ENCODE results near the gene CD79A. TPM values are rescaled to one million over a fixed set of nuclear protein-coding genes. Genes with fewer than 3 reads are reported as not detected.

The CD79A gene
- total RNA-seq, 1 donor from 2014 or later, result 1.0 TPM

DNA sequence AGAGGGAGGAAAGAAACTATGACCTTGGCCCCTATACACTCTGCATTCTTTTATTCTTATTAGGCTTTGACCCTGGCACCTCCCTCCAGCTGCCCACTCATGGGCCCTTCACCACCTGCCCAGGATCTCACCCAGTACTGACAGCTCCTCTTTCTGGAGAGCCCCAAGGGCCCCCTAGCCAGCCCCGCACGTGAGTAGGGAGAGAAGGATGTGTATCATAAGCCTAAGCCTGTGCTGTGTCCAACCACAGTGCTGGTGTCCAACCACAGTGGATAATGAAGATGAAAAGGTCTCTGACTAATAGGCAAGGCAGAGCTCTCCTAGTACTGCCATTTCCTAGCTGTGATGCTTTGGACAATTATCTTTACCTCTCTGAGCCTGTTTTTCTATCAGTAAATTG, 28.0 kb upstream of the CD79A start:
- H3K9me3 ChIP-seq (ENCODE audit: control insufficient read depth in 3 of 3, low read length in 3 of 3), result no peaks in the 10 kb centered on the region
- no peak overlapping the region for H3K4me3 ChIP-seq (ENCODE audit: low read length in 3 of 3)
- H3K27ac ChIP-seq (ENCODE audit: low read depth, low read length), result no peak overlapping the region
- H3K9ac ChIP-seq (ENCODE audit: low read depth in 1 of 3, low read length in 3 of 3), result no peak overlapping the region
- H3K4me1 ChIP-seq (ENCODE audit: control insufficient read depth in 3 of 3, insufficient read depth in 3 of 3, low read length in 3 of 3), result no peaks in the 10 kb centered on the region
- no peaks in the 10 kb centered on the region for H3K36me3 ChIP-seq (ENCODE audit: control insufficient read depth in 3 of 3, insufficient read depth in 3 of 3, low read length in 3 of 3)
- H3K27me3 ChIP-seq (ENCODE audit: control insufficient read depth in 3 of 3, insufficient read depth in 3 of 3, low read length in 3 of 3), result peaks cover 7 to 13% (median 13%) of the 10 kb centered on the region in 3 donors

DNA sequence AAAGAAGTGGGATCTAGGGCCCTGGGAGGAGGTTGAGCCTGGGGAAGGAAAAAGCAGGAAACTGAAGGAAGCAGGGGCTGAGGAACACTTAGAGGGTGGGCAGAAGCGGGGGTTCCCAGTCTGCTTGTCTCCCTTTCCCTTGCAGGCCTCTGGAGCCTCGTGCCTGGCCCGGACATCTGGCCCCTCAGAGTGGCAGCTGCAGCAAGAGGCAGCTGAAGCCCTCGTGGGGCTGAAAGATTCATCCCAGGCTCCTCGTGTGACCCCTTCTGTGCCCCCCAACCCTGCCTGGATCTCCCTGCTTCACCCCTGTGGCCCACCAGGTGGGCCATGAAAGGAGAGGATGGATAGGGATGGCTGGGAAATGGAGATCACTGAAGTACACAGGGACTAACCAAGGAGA, 26.7 kb upstream of the CD79A start:
- Histone ChIP-seq H3K9ac (ENCODE audit: low read depth in 1 of 3, low read length in 3 of 3) (no peak overlapping the region), H3K27me3 (ENCODE audit: control insufficient read depth in 3 of 3, insufficient read depth in 3 of 3, low read length in 3 of 3) (peaks cover 7 to 21% (median 17%) of the 10 kb centered on the region in 3 donors), H3K4me1 (ENCODE audit: control insufficient read depth in 3 of 3, insufficient read depth in 3 of 3, low read length in 3 of 3) (no peaks in the 10 kb centered on the region)

DNA sequence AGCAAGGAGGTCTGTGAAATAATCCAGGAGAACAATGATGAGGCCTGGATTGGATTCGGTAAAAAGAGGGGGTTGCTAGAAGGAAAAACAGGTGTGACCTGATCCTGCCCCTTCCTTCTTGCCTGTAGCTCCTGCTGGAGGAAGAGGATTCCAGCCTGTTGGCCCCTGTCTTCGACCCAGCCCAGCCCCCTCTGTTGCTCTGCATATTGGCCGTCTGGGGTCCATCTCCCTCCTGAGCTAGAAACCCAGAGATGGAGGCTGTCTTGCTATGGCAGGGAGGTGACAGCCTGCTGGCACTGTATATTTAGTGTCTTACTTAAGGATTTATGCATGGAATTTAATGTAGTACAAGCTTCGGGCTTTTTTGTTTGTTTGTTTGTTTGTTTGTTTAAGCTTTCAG, 25.6 kb upstream of the CD79A start:
- Histone ChIP-seq H3K4me3 (ENCODE audit: low read length in 3 of 3) (no peak overlapping the region), H3K9ac (ENCODE audit: low read depth in 1 of 3, low read length in 3 of 3) (no peak overlapping the region), H3K27ac (ENCODE audit: low read depth, low read length) (no peak overlapping the region), H3K9me3 (ENCODE audit: control insufficient read depth in 3 of 3, low read length in 3 of 3) (no peaks in the 10 kb centered on the region), H3K4me1 (ENCODE audit: control insufficient read depth in 3 of 3, insufficient read depth in 3 of 3, low read length in 3 of 3) (no peaks in the 10 kb centered on the region), H3K27me3 (ENCODE audit: control insufficient read depth in 3 of 3, insufficient read depth in 3 of 3, low read length in 3 of 3) (peaks cover 7 to 22% (median 17%) of the 10 kb centered on the region in 3 donors), H3K36me3 (ENCODE audit: control insufficient read depth in 3 of 3, insufficient read depth in 3 of 3, low read length in 3 of 3) (no peaks in the 10 kb centered on the region)

More for the DNA sequence above, 26.7 kb upstream of the CD79A start:
- Histone ChIP-seq H3K27ac (ENCODE audit: low read depth, low read length) (no peak overlapping the region), H3K36me3 (ENCODE audit: control insufficient read depth in 3 of 3, insufficient read depth in 3 of 3, low read length in 3 of 3) (no peaks in the 10 kb centered on the region), H3K4me3 (ENCODE audit: low read length in 3 of 3) (no peak overlapping the region), H3K9me3 (ENCODE audit: control insufficient read depth in 3 of 3, low read length in 3 of 3) (no peaks in the 10 kb centered on the region)

DNA sequence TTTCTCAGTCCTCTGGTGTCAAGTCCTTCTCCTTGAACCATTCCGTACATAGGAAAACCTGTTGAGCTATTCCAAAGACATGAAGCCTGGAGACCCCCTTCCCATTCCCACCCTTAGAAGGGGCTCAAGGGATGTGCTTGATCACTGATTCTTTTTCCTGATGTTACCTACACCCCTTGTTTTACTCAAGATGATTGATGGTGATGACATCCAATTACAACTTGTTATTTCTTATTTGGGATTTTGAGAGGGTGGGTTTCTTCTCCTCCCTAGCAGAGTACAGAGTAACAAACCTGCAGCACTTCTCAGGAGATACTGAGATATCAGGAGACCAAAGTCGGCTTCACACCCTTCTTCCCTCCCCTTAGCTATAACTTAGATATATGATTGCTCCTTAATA, 23.7 kb upstream of the CD79A start:
- Histone ChIP-seq H3K27ac (ENCODE audit: low read depth, low read length) (no peak overlapping the region), H3K4me1 (ENCODE audit: control insufficient read depth in 3 of 3, insufficient read depth in 3 of 3, low read length in 3 of 3) (no peaks in the 10 kb centered on the region), H3K9me3 (ENCODE audit: control insufficient read depth in 3 of 3, low read length in 3 of 3) (no peaks in the 10 kb centered on the region), H3K9ac (ENCODE audit: low read depth in 1 of 3, low read length in 3 of 3) (no peak overlapping the region), H3K36me3 (ENCODE audit: control insufficient read depth in 3 of 3, insufficient read depth in 3 of 3, low read length in 3 of 3) (no peaks in the 10 kb centered on the region), H3K4me3 (ENCODE audit: low read length in 3 of 3) (no peak overlapping the region), H3K27me3 (ENCODE audit: control insufficient read depth in 3 of 3, insufficient read depth in 3 of 3, low read length in 3 of 3) (peaks cover 7 to 22% (median 17%) of the 10 kb centered on the region in 3 donors)

DNA sequence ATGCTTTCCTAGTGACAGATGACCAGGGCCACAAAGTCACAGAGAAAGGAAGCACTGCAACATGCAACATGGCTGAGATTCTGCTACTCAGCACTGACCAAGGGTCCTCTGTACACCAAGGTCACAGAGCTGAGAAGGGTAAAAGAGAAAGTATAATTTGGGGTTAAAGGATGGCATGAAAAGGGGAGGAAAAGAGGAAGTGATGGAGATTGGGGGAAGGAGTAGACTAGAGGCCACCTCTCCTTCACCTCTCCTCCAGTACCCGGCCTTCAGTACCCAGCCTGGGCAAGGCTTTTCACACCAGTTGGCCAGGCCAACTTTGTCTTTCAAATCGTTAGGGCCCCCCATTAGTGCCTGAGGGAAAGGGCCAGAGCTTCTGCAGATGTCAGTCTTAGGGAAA, 23.3 kb upstream of the CD79A start:
- no peaks in the 10 kb centered on the region for H3K36me3 ChIP-seq (ENCODE audit: control insufficient read depth in 3 of 3, insufficient read depth in 3 of 3, low read length in 3 of 3)
- H3K9ac ChIP-seq (ENCODE audit: low read depth in 1 of 3, low read length in 3 of 3), result no peak overlapping the region
- H3K27ac ChIP-seq (ENCODE audit: low read depth, low read length), result no peak overlapping the region
- H3K9me3 ChIP-seq (ENCODE audit: control insufficient read depth in 3 of 3, low read length in 3 of 3), result no peaks in the 10 kb centered on the region
- peaks cover 7 to 22% (median 14%) of the 10 kb centered on the region in 3 donors for H3K27me3 ChIP-seq (ENCODE audit: control insufficient read depth in 3 of 3, insufficient read depth in 3 of 3, low read length in 3 of 3)
- H3K4me3 ChIP-seq (ENCODE audit: low read length in 3 of 3), result no peak overlapping the region
- peaks cover 0 to under 1% (median 0%) of the 10 kb centered on the region in 3 donors for H3K4me1 ChIP-seq (ENCODE audit: control insufficient read depth in 3 of 3, insufficient read depth in 3 of 3, low read length in 3 of 3)

GRCh38 chr19:41859213-41859617, 17.9 kb upstream of the CD79A start:
- Histone ChIP-seq H3K4me1 (ENCODE audit: control insufficient read depth in 3 of 3, insufficient read depth in 3 of 3, low read length in 3 of 3) (peaks cover 27 to 36% (median 31%) of the 10 kb centered on the region in 3 donors), H3K36me3 (ENCODE audit: control insufficient read depth in 3 of 3, insufficient read depth in 3 of 3, low read length in 3 of 3) (peaks cover 27 to 29% (median 28%) of the 10 kb centered on the region in 3 donors), H3K27me3 (ENCODE audit: control insufficient read depth in 3 of 3, insufficient read depth in 3 of 3, low read length in 3 of 3) (peaks cover 0 to 8% (median 4%) of the 10 kb centered on the region in 3 donors), H3K9ac (ENCODE audit: low read depth in 1 of 3, low read length in 3 of 3) (peak overlapping the region; percentile 62 to 94 (median 74)), H3K27ac (ENCODE audit: low read depth, low read length) (peak overlapping the region; percentile 97), H3K4me3 (ENCODE audit: low read length in 3 of 3) (peak overlapping the region; percentile 67 to 98 (median 95)), H3K9me3 (ENCODE audit: control insufficient read depth in 3 of 3, low read length in 3 of 3) (no peaks in the 10 kb centered on the region)

- H3K9ac ChIP-seq (ENCODE audit: low read depth in 1 of 3, low read length in 3 of 3), result peak within 1 kb of the TSS; percentile 94 to 99 (median 96)
- H3K36me3 ChIP-seq (ENCODE audit: control insufficient read depth in 3 of 3, insufficient read depth in 3 of 3, low read length in 3 of 3), result peaks cover 33 to 35% (median 34%) of the 10 kb centered on the region in 3 donors
- H3K4me3 ChIP-seq (ENCODE audit: low read length in 3 of 3), result peak within 1 kb of the TSS; percentile 95 to 98 (median 96)
- H3K27ac ChIP-seq (ENCODE audit: low read depth, low read length), result peak within 1 kb of the TSS; percentile 97
- H3K9me3 ChIP-seq (ENCODE audit: control insufficient read depth in 3 of 3, low read length in 3 of 3), result no peaks in the 10 kb centered on the region
- H3K4me1 ChIP-seq (ENCODE audit: control insufficient read depth in 3 of 3, insufficient read depth in 3 of 3, low read length in 3 of 3), result peaks cover 27 to 41% (median 31%) of the 10 kb centered on the region in 3 donors
- H3K27me3 ChIP-seq (ENCODE audit: control insufficient read depth in 3 of 3, insufficient read depth in 3 of 3, low read length in 3 of 3), result peaks cover 0 to 3% (median 0%) of the 10 kb centered on the region in 3 donors
Observed at GRCh38 chr19:41859618-41860418, 17.3 kb upstream of the CD79A start, which contains the start of gene RPS19. RPS19 (plus strand) TSS chr19:41860255; CDS start chr19:41860775, 520 bp downstream.

- H3K27ac ChIP-seq (ENCODE audit: low read depth, low read length), result peak overlapping the region; percentile 97
- H3K4me3 ChIP-seq (ENCODE audit: low read length in 3 of 3), result peak overlapping the region; percentile 95 to 98 (median 96)
- peaks cover 37 to 40% (median 39%) of the 10 kb centered on the region in 3 donors for H3K36me3 ChIP-seq (ENCODE audit: control insufficient read depth in 3 of 3, insufficient read depth in 3 of 3, low read length in 3 of 3)
- no peaks in the 10 kb centered on the region for H3K9me3 ChIP-seq (ENCODE audit: control insufficient read depth in 3 of 3, low read length in 3 of 3)
- no peaks in the 10 kb centered on the region for H3K27me3 ChIP-seq (ENCODE audit: control insufficient read depth in 3 of 3, insufficient read depth in 3 of 3, low read length in 3 of 3)
- H3K4me1 ChIP-seq (ENCODE audit: control insufficient read depth in 3 of 3, insufficient read depth in 3 of 3, low read length in 3 of 3), result peaks cover 27 to 41% (median 31%) of the 10 kb centered on the region in 3 donors
- H3K9ac ChIP-seq (ENCODE audit: low read depth in 1 of 3, low read length in 3 of 3), result peak overlapping the region; percentile 94 to 99 (median 96)
Observed at GRCh38 chr19:41860419-41861115, 16.5 kb upstream of the CD79A start.

DNA sequence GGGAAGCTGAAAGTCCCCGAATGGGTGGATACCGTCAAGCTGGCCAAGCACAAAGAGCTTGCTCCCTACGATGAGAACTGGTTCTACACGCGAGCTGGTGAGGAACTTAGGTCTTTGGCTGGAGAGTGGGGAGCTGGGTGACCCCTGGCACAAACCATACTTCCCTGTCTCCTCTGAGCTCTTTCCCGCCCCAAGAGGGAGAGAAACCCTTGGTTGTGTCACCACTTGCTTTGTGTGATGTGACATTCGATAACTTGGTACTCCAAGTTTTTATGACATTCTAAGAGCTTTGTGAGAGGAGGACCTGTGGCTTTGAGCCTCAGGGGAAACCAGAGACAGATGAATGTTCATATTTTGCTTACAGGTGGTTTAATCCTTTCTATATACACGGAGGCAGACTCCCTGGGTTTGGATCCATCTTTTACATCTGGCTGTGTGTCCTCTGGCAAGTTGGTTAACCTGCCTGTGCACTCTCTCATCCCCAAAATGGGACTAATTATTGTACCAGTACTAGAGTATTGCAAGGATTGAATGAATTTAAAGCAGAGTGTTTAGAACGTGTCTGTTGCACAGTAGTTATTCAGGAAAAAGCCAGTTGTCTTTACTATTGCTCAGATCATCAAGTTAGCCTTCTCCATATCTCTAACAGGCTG, 15.8 kb upstream of the CD79A start:
- Histone ChIP-seq H3K9ac (ENCODE audit: low read depth in 1 of 3, low read length in 3 of 3) (peak overlapping the region; percentile 94 to 99 (median 96)), H3K4me3 (ENCODE audit: low read length in 3 of 3) (peak overlapping the region; percentile 95 to 98 (median 96)), H3K9me3 (ENCODE audit: control insufficient read depth in 3 of 3, low read length in 3 of 3) (no peaks in the 10 kb centered on the region), H3K36me3 (ENCODE audit: control insufficient read depth in 3 of 3, insufficient read depth in 3 of 3, low read length in 3 of 3) (peaks cover 39 to 40% (median 40%) of the 10 kb centered on the region in 3 donors), H3K27me3 (ENCODE audit: control insufficient read depth in 3 of 3, insufficient read depth in 3 of 3, low read length in 3 of 3) (no peaks in the 10 kb centered on the region), H3K27ac (ENCODE audit: low read depth, low read length) (peak overlapping the region; percentile 97), H3K4me1 (ENCODE audit: control insufficient read depth in 3 of 3, insufficient read depth in 3 of 3, low read length in 3 of 3) (peaks cover 27 to 42% (median 33%) of the 10 kb centered on the region in 3 donors)

Data from skeletal muscle tissue (tissue), 4 donors.